Measurements from ENCODE around the gene PDIK1L.

The PDIK1L gene

GRCh38 chr1:26122988-26123973 is 11.7 kb downstream of the PDIK1L start:
- H2AK5ac ChIP-seq (ENCODE audit: low read depth, low read length), result no peak overlapping the region
- H3K4ac ChIP-seq (ENCODE audit: low read length), result no peak overlapping the region
- H2AFZ ChIP-seq (ENCODE audit: low read length), result no peak overlapping the region
- H4K91ac ChIP-seq (ENCODE audit: low read depth, low read length, poor library complexity), result no peak overlapping the region
- H3K36me3 ChIP-seq (replicated peaks in 1 of 2; ENCODE audit: control insufficient read depth in 2 of 2, insufficient read depth in 2 of 2, low read length in 2 of 2), result peaks cover 4 to 55% of the 10 kb centered on the region in 2 donors
- no peak overlapping the region for H3K23ac ChIP-seq (ENCODE audit: low read depth, low read length, poor library complexity)
- H3K27ac ChIP-seq (replicated peaks; ENCODE audit: low read length), result no peak overlapping the region
- no peak overlapping the region for H3K18ac ChIP-seq (ENCODE audit: low read length)
- no peak overlapping the region for H4K8ac ChIP-seq (ENCODE audit: low read depth, low read length)
- H3K79me1 ChIP-seq (ENCODE audit: low read depth, low read length), result no peaks in the 10 kb centered on the region
- H2BK15ac ChIP-seq (ENCODE audit: low read length), result no peak overlapping the region
- WGBS, 2 donors (ENCODE audit: extremely low coverage in 2 of 2, insufficient read length in 2 of 2, insufficient replicate concordance in 1 of 2), result no CpG with 5 or more reads among the region's 7 CpGs
- no peaks in the 10 kb centered on the region for H3K27me3 ChIP-seq (ENCODE audit: control insufficient read depth in 3 of 3, insufficient read depth in 3 of 3, low read depth in 1 of 3, low read length in 3 of 3)
- no peak overlapping the region for H3K4me2 ChIP-seq (ENCODE audit: insufficient read depth, low read length, poor library complexity, severe bottlenecking)
- no peaks in the 10 kb centered on the region for H3K4me1 ChIP-seq (ENCODE audit: control insufficient read depth in 2 of 2, insufficient read depth in 1 of 2, low read depth in 1 of 2, low read length in 2 of 2)
- DNase-seq (ENCODE audit: low spot score), result no peak
- H3K9ac ChIP-seq (ENCODE audit: low read depth, low read length, poor library complexity), result no peak overlapping the region
- no peaks in the 10 kb centered on the region for H3K9me3 ChIP-seq (replicated peaks in 1 of 2; ENCODE audit: control insufficient read depth in 2 of 2, insufficient read depth in 1 of 2, low read depth in 1 of 2, low read length in 2 of 2)
- H3K4me3 ChIP-seq (ENCODE audit: low read length in 2 of 2), result no peak overlapping the region
- no peak overlapping the region for H2BK120ac ChIP-seq (ENCODE audit: low read depth, low read length)
- H3K14ac ChIP-seq (ENCODE audit: low read length), result no peak overlapping the region
- no peak overlapping the region for H2BK5ac ChIP-seq (ENCODE audit: low read length)
- no peak overlapping the region for H2BK12ac ChIP-seq (ENCODE audit: low read length)

GRCh38 chr1:26124418-26125331 is 13.1 kb downstream of the PDIK1L start:
- no peaks in the 10 kb centered on the region for H3K27me3 ChIP-seq (ENCODE audit: control insufficient read depth in 3 of 3, insufficient read depth in 3 of 3, low read depth in 1 of 3, low read length in 3 of 3)
- WGBS, 2 donors (ENCODE audit: extremely low coverage in 2 of 2, insufficient read length in 2 of 2, insufficient replicate concordance in 1 of 2), result no CpG with 5 or more reads among the region's 4 CpGs
- no peak overlapping the region for H3K4ac ChIP-seq (ENCODE audit: low read length)
- H3K27ac ChIP-seq (replicated peaks; ENCODE audit: low read length), result no peak overlapping the region
- H3K4me1 ChIP-seq (ENCODE audit: control insufficient read depth in 2 of 2, insufficient read depth in 1 of 2, low read depth in 1 of 2, low read length in 2 of 2), result no peaks in the 10 kb centered on the region
- H3K23ac ChIP-seq (ENCODE audit: low read depth, low read length, poor library complexity), result no peak overlapping the region
- no peaks in the 10 kb centered on the region for H3K79me1 ChIP-seq (ENCODE audit: low read depth, low read length)
- DNase-seq (ENCODE audit: low spot score), result no peak
- no peak overlapping the region for H2AK5ac ChIP-seq (ENCODE audit: low read depth, low read length)
- H3K4me2 ChIP-seq (ENCODE audit: insufficient read depth, low read length, poor library complexity, severe bottlenecking), result no peak overlapping the region
- H2AFZ ChIP-seq (ENCODE audit: low read length), result no peak overlapping the region
- H3K18ac ChIP-seq (ENCODE audit: low read length), result no peak overlapping the region
- H3K4me3 ChIP-seq (ENCODE audit: low read length in 2 of 2), result no peak overlapping the region
- no peak overlapping the region for H2BK120ac ChIP-seq (ENCODE audit: low read depth, low read length)
- no peak overlapping the region for H2BK5ac ChIP-seq (ENCODE audit: low read length)
- no peak overlapping the region for H4K91ac ChIP-seq (ENCODE audit: low read depth, low read length, poor library complexity)
- no peaks in the 10 kb centered on the region for H3K9me3 ChIP-seq (replicated peaks in 1 of 2; ENCODE audit: control insufficient read depth in 2 of 2, insufficient read depth in 1 of 2, low read depth in 1 of 2, low read length in 2 of 2)
- H3K36me3 ChIP-seq (replicated peaks in 1 of 2; ENCODE audit: control insufficient read depth in 2 of 2, insufficient read depth in 2 of 2, low read length in 2 of 2), result peaks cover 4 to 42% of the 10 kb centered on the region in 2 donors
- no peak overlapping the region for H3K9ac ChIP-seq (ENCODE audit: low read depth, low read length, poor library complexity)
- no peak overlapping the region for H3K14ac ChIP-seq (ENCODE audit: low read length)
- H2BK15ac ChIP-seq (ENCODE audit: low read length), result no peak overlapping the region
- no peak overlapping the region for H4K8ac ChIP-seq (ENCODE audit: low read depth, low read length)
- H2BK12ac ChIP-seq (ENCODE audit: low read length), result no peak overlapping the region

GRCh38 chr1:26125382-26125781 is 13.8 kb downstream of the PDIK1L start:
- H3K79me1 ChIP-seq (ENCODE audit: low read depth, low read length), result no peaks in the 10 kb centered on the region

GRCh38 chr1:26125946-26126320 is 14.3 kb downstream of the PDIK1L start:
- no peak overlapping the region for H4K8ac ChIP-seq (ENCODE audit: low read depth, low read length)
- H3K27me3 ChIP-seq (ENCODE audit: control insufficient read depth in 3 of 3, insufficient read depth in 3 of 3, low read depth in 1 of 3, low read length in 3 of 3), result no peaks in the 10 kb centered on the region
- H3K9ac ChIP-seq (ENCODE audit: low read depth, low read length, poor library complexity), result no peak overlapping the region
- H3K4me1 ChIP-seq (ENCODE audit: control insufficient read depth in 2 of 2, insufficient read depth in 1 of 2, low read depth in 1 of 2, low read length in 2 of 2), result no peaks in the 10 kb centered on the region
- H3K4me3 ChIP-seq (ENCODE audit: low read length in 2 of 2), result no peak overlapping the region
- H3K4me2 ChIP-seq (ENCODE audit: insufficient read depth, low read length, poor library complexity, severe bottlenecking), result no peak overlapping the region
- H2BK120ac ChIP-seq (ENCODE audit: low read depth, low read length), result no peak overlapping the region
- no peak for DNase-seq (ENCODE audit: low spot score)
- no peak overlapping the region for H2AK5ac ChIP-seq (ENCODE audit: low read depth, low read length)
- H3K9me3 ChIP-seq (replicated peaks in 1 of 2; ENCODE audit: control insufficient read depth in 2 of 2, insufficient read depth in 1 of 2, low read depth in 1 of 2, low read length in 2 of 2), result no peaks in the 10 kb centered on the region
- H3K23ac ChIP-seq (ENCODE audit: low read depth, low read length, poor library complexity), result no peak overlapping the region
- H3K27ac ChIP-seq (replicated peaks; ENCODE audit: low read length), result no peak overlapping the region
- no CpG with 5 or more reads among the region's 1 CpG for WGBS, 2 donors (ENCODE audit: extremely low coverage in 2 of 2, insufficient read length in 2 of 2, insufficient replicate concordance in 1 of 2)
- H3K79me1 ChIP-seq (ENCODE audit: low read depth, low read length), result no peaks in the 10 kb centered on the region
- no peak overlapping the region for H4K91ac ChIP-seq (ENCODE audit: low read depth, low read length, poor library complexity)
- no peak overlapping the region for H3K18ac ChIP-seq (ENCODE audit: low read length)
- H3K14ac ChIP-seq (ENCODE audit: low read length), result no peak overlapping the region
- no peak overlapping the region for H2BK5ac ChIP-seq (ENCODE audit: low read length)
- no peak overlapping the region for H2BK12ac ChIP-seq (ENCODE audit: low read length)
- no peak overlapping the region for H3K4ac ChIP-seq (ENCODE audit: low read length)
- no peak overlapping the region for H2AFZ ChIP-seq (ENCODE audit: low read length)
- no peak overlapping the region for H2BK15ac ChIP-seq (ENCODE audit: low read length)
- H3K36me3 ChIP-seq (replicated peaks in 1 of 2; ENCODE audit: control insufficient read depth in 2 of 2, insufficient read depth in 2 of 2, low read length in 2 of 2), result peaks cover 4 to 33% of the 10 kb centered on the region in 2 donors

More at GRCh38 chr1:26125382-26125781, 13.8 kb downstream of the PDIK1L start:
- DNase-seq (ENCODE audit: low spot score), result no peak
- Histone ChIP-seq H3K9ac (ENCODE audit: low read depth, low read length, poor library complexity) (no peak overlapping the region), H2BK120ac (ENCODE audit: low read depth, low read length) (no peak overlapping the region), H2BK12ac (ENCODE audit: low read length) (no peak overlapping the region), H3K4me2 (ENCODE audit: insufficient read depth, low read length, poor library complexity, severe bottlenecking) (no peak overlapping the region), H2AK5ac (ENCODE audit: low read depth, low read length) (no peak overlapping the region), H3K4ac (ENCODE audit: low read length) (no peak overlapping the region), H3K27me3 (ENCODE audit: control insufficient read depth in 3 of 3, insufficient read depth in 3 of 3, low read depth in 1 of 3, low read length in 3 of 3) (no peaks in the 10 kb centered on the region), H3K23ac (ENCODE audit: low read depth, low read length, poor library complexity) (no peak overlapping the region), H3K4me3 (ENCODE audit: low read length in 2 of 2) (no peak overlapping the region), H2BK15ac (ENCODE audit: low read length) (no peak overlapping the region), H3K18ac (ENCODE audit: low read length) (no peak overlapping the region), H4K91ac (ENCODE audit: low read depth, low read length, poor library complexity) (no peak overlapping the region), H3K36me3 (replicated peaks in 1 of 2; ENCODE audit: control insufficient read depth in 2 of 2, insufficient read depth in 2 of 2, low read length in 2 of 2) (peaks cover 4 to 35% of the 10 kb centered on the region in 2 donors), H3K9me3 (replicated peaks in 1 of 2; ENCODE audit: control insufficient read depth in 2 of 2, insufficient read depth in 1 of 2, low read depth in 1 of 2, low read length in 2 of 2) (no peaks in the 10 kb centered on the region), H4K8ac (ENCODE audit: low read depth, low read length) (no peak overlapping the region), H2AFZ (ENCODE audit: low read length) (no peak overlapping the region), H3K4me1 (ENCODE audit: control insufficient read depth in 2 of 2, insufficient read depth in 1 of 2, low read depth in 1 of 2, low read length in 2 of 2) (no peaks in the 10 kb centered on the region), H2BK5ac (ENCODE audit: low read length) (no peak overlapping the region), H3K27ac (replicated peaks; ENCODE audit: low read length) (no peak overlapping the region), H3K14ac (ENCODE audit: low read length) (no peak overlapping the region)

All from neuronal stem cell (in vitro differentiated cells).